Gastroesophageal sphincter (tissue), 4 donors: ENCODE data around the gene BCAS4. TPM values are rescaled to one million over a fixed set of nuclear protein-coding genes. Genes with fewer than 3 reads are reported as not detected.

ENCODE experiments used
- ATAC-seq: fragments of 150-250 bp; one replicate; pipeline ENCODE4 v1.9.1; 2016; ENCODE audit warnings: mild to moderate bottlenecking, moderate library complexity
- H3K27ac ChIP-seq, 4 donors: fragments of 200-600 bp; sonication (generic) in 3 of 4; 1 replicate in 3 of 4; 2 replicates in 1 of 4; pipeline ENCODE4 v1.5.1; 2016 to 2019
- H3K27me3 ChIP-seq: fragments of 200-600 bp; sonication (generic); one replicate; pipeline ENCODE4 v1.5.1; 2019
- H3K36me3 ChIP-seq, 2 donors: fragments of 200-600 bp; sonication (generic); one replicate each; pipeline ENCODE4 v1.5.1; 2019; ENCODE audit warnings: control low read depth in 1 of 2
- H3K4me1 ChIP-seq, 3 donors: fragments of 200-600 bp; sonication (generic); 1 replicate in 2 of 3; 2 replicates in 1 of 3; pipeline ENCODE4 v1.5.1; 2016 to 2019; ENCODE audit warnings: control low read depth in 2 of 3
- H3K4me3 ChIP-seq, 2 donors: fragments of 200-600 bp; sonication (generic); one replicate each; pipeline ENCODE4 v1.5.1; 2019; ENCODE audit warnings: mild to moderate bottlenecking in 1 of 2, moderate library complexity in 1 of 2
- H3K9me3 ChIP-seq, 3 donors: fragments of 200-600 bp; sonication (generic); one replicate each; pipeline ENCODE4 v1.5.1; 2017 to 2019; ENCODE audit warnings: control low read depth in 2 of 3
- EP300 ChIP-seq: sonication (generic); formaldehyde crosslinking; IDR thresholded peaks from one replicate; pipeline ENCODE4 v1.6.1; 2017; ENCODE audit warnings: antibody characterized with exemption, mild to moderate bottlenecking
- POLR2A ChIP-seq, 2 donors: fragments of 450-650 bp; IDR thresholded peaks; one replicate each; pipeline ENCODE4 v1.6.1; 2017; ENCODE audit warnings: antibody characterized with exemption in 2 of 2, mild to moderate bottlenecking in 2 of 2, moderate library complexity in 1 of 2
- POLR2AphosphoS5 ChIP-seq: sonication (generic); formaldehyde crosslinking; IDR thresholded peaks from one replicate; pipeline ENCODE4 v1.6.1; 2017; ENCODE audit warnings: antibody characterized with exemption
- WGBS, 2 donors: methylation state at CpG; one replicate each; pipeline ENCODE4 v1.1.5; 2018; ENCODE audit warnings: low coverage in 1 of 2; 5-methylcytosine and 5-hydroxymethylcytosine counted together
- total RNA-seq, 4 donors: library from RNA; depleted of rRNA; stranded (reverse); fragments of >200 nt; gene quantifications; one replicate each; pipeline ENCODE4 v1.1.0, GENCODE V29; 2016
- TF ChIP-seq, protein P1 (sequence below), 4 experiments: fragments of 200-600 bp in 2 of 4; fragments of 450-650 bp in 2 of 4; sonication (generic) in 1 of 4; IDR thresholded peaks; one replicate each; pipeline ENCODE4 v1.5.1; 2017 to 2019; ENCODE audit warnings: antibody characterized with exemption in 4 of 4, mild to moderate bottlenecking in 2 of 4, moderate library complexity in 2 of 4

BCAS4 gene, protein sequence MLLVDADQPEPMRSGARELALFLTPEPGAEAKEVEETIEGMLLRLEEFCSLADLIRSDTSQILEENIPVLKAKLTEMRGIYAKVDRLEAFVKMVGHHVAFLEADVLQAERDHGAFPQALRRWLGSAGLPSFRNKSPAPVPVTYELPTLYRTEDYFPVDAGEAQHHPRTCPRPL
- total RNA-seq: 10 to 100 TPM in 1 of 4 donors, 1 to 10 TPM in 3; 4.4 to 18.7 (median 4.7) TPM

DNA sequence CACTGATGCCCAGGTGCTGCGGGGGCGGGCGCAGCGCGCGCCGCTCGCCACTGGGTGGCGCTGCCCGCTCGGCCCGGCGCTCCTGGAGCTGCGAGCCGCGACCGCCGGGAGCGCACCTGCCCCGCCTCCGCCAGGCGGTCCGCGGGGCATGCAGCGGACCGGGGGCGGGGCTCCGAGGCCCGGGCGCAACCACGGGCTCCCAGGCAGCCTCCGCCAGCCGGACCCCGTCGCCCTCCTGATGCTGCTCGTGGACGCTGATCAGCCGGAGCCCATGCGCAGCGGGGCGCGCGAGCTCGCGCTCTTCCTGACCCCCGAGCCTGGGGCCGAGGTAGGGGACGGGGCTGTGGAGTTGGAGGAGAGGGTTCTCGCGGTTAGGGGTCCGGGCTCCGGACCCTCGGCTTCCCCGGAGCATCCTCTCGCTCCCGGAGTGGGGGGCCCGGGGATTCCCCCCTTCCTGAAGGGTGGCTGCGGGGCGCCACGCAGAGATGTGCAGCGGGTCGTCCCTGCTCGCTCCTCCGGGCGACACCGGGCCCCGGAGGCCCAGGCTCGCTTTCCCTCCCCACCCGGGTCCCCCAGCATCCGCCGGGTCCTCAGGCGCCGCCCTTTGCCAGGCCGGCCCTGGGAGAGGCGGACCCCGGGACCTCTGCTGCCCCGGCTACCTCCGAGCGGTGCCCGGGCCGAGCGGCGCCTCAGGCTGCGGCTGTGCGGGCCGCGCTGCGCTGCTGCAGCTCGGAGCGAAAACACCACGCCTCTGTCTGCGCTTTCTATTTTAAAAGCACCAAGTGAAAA, at the start of gene BCAS4:
TSS of gene BCAS4 (plus strand) at position 216 of the 789 bp plus-strand sequence. CDS start at position 239, 23 bp downstream.
- Histone ChIP-seq H3K4me3 (peak within 1 kb of the TSS; percentile 73 to 92), H3K4me1 (peaks cover 0 to 42% (median 15%) of the 10 kb centered on the region in 3 donors), H3K27ac (peak within 1 kb of the TSS in 3 of 4 donors; percentile 80 to 82 (median 82)), H3K36me3 (no peaks in the 10 kb centered on the region), H3K27me3 (no peaks in the 10 kb centered on the region), H3K9me3 (no peaks in the 10 kb centered on the region)
- TF ChIP-seq, protein P1, sequence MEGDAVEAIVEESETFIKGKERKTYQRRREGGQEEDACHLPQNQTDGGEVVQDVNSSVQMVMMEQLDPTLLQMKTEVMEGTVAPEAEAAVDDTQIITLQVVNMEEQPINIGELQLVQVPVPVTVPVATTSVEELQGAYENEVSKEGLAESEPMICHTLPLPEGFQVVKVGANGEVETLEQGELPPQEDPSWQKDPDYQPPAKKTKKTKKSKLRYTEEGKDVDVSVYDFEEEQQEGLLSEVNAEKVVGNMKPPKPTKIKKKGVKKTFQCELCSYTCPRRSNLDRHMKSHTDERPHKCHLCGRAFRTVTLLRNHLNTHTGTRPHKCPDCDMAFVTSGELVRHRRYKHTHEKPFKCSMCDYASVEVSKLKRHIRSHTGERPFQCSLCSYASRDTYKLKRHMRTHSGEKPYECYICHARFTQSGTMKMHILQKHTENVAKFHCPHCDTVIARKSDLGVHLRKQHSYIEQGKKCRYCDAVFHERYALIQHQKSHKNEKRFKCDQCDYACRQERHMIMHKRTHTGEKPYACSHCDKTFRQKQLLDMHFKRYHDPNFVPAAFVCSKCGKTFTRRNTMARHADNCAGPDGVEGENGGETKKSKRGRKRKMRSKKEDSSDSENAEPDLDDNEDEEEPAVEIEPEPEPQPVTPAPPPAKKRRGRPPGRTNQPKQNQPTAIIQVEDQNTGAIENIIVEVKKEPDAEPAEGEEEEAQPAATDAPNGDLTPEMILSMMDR (IDR thresholded peaks at IDR 0.05): peak in 3 of 4 experiments; percentile 84 to 99 (median 98)
- no peak for TF ChIP-seq POLR2AphosphoS5
- no peak for TF ChIP-seq EP300
- no peak for TF ChIP-seq POLR2A (IDR thresholded peaks at IDR 0.05)
- ATAC-seq: peak; percentile 85
- WGBS, 2 donors: 0% methylated on average over 1 of the region's 92 CpGs; no CpG with 5 or more reads in 1 of the 2 donors

DNA sequence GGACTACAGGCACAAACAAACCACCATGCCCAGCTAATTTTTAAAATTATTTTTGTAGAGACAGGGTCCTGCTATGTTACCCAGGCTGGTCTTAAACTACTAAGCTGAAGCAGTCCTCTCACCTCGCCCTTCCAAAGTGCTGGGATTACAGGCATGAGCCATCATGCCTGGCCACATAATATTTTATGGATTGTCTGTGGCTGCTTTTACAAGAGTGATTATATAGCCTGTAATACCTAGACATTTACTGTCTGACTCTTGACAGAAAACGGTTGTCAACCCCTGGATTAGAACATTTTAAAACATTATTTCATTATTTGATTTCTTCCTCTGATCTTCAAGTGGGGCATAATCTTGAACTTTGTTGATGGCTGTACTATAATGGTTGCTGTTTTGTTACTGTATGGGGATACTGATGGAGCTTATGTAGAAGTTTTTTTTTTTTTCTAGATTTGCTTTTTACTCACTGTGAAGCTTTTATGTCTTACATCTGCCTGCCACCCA, 49.2 kb upstream of the BCAS4 start:
- Histone ChIP-seq H3K27ac (peak overlapping the region in 2 of 4 donors; percentile 83 to 85), H3K4me1 (peaks cover 0 to 53% (median 6%) of the 10 kb centered on the region in 3 donors), H3K4me3 (no peak overlapping the region), H3K27me3 (no peaks in the 10 kb centered on the region), H3K36me3 (peaks cover 0 to 4% of the 10 kb centered on the region in 2 donors), H3K9me3 (no peaks in the 10 kb centered on the region)
- TF ChIP-seq, protein P1 (IDR thresholded peaks at IDR 0.05): no peak
- TF ChIP-seq POLR2A (IDR thresholded peaks at IDR 0.05) (no peak), POLR2AphosphoS5 (no peak), EP300 (no peak)
- no peak for ATAC-seq
- 80 to 100% methylated on average over 1 to 2 of the region's 2 CpGs for WGBS, 2 donors

DNA sequence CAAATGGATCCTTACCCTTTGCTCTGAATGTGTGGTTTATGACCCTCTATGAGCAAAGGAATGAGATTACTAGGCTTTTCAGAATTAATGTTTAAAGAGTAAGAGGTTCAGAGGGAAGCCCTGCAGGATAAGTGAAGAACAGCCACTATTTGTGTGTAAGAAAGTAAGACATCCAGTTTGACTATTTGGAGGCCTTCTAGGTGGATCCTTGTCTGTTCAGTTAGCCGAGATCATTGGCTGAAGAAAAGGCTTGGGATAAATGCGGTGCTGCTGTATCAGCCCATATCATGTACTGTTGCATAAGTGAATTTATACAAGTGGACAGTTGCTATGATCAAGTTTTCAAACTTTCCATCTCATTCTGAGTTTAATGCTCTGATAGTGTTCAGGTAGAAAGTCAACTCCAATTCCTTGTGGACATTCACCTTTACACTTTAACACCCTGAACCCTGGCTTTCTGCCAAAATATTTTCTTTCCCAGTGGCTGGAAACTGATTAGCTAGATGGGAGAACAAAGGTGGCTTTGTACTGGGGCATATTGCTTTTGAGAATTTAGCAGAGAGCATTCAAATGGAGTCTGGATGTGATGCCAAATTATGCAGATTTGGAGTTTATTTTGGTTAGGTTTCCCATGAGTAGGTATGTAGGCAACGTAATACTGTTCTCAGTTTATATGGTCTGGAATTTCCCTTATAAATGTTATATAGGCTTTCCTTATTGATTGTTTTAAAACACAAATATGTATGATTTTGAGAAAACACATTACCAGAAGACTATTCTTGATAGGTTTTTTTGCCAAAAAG, 48.5 kb upstream of the BCAS4 start:
- 56 to 67% methylated on average over 3 of the region's 3 CpGs for WGBS, 2 donors
- peak overlapping the region in 2 of 4 donors; percentile 83 to 85 for H3K27ac ChIP-seq

DNA sequence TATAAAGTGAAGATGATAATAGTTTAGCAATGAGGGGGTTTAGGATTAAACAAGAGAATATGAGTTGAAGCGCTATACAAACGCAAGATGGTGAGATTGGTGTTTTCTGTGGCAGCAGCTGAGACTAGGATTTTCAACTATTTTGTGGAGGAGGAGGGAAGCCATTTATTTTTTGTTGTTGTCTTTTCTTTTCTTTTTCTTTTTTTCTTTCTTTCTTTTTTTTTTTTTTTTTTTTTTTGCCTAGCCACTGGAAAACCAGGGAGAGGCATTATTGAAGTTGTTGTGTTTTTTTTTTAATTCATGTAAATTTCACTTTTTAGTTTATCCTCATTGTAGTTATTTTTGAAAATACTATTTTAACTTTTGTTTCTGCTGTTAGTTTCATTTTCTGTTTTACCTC, 47.6 kb upstream of the BCAS4 start:
- no peaks in the 10 kb centered on the region for H3K9me3 ChIP-seq
- no peak for TF ChIP-seq EP300
- TF ChIP-seq, protein P1 (IDR thresholded peaks at IDR 0.05): no peak
- no peak for TF ChIP-seq POLR2AphosphoS5
- no peak for TF ChIP-seq POLR2A (IDR thresholded peaks at IDR 0.05)
- H3K4me1 ChIP-seq: peaks cover 0 to 52% (median 6%) of the 10 kb centered on the region in 3 donors
- ATAC-seq: no peak
- no peak overlapping the region for H3K27ac ChIP-seq
- H3K27me3 ChIP-seq: no peaks in the 10 kb centered on the region
- no peaks in the 10 kb centered on the region for H3K36me3 ChIP-seq
- H3K4me3 ChIP-seq: no peak overlapping the region
- 87 to 92% methylated on average over 2 of the region's 2 CpGs for WGBS, 2 donors

More for the DNA sequence above, 48.5 kb upstream of the BCAS4 start:
- Histone ChIP-seq H3K9me3 (no peaks in the 10 kb centered on the region), H3K27me3 (no peaks in the 10 kb centered on the region), H3K4me3 (no peak overlapping the region), H3K4me1 (peaks cover 0 to 53% (median 6%) of the 10 kb centered on the region in 3 donors), H3K36me3 (peaks cover 0 to under 1% of the 10 kb centered on the region in 2 donors)
- TF ChIP-seq POLR2A (IDR thresholded peaks at IDR 0.05) (no peak), POLR2AphosphoS5 (no peak)
- no peak for ATAC-seq
